C4-2B (cell line): Measurements from ENCODE around the gene BTBD2.

Source experiments
- CTCF ChIP-seq: fragments of 450-650 bp; conservative IDR thresholded peaks from 2 replicates; pipeline ENCODE4 v1.5.1; 2017; ENCODE audit warnings: mild to moderate bottlenecking
- ZFX ChIP-seq: fragments of 450-650 bp; IDR thresholded peaks from 2 replicates; pipeline ENCODE4 v1.6.1; 2017

GRCh38 chr19:1992759-1993260 is 22.7 kb downstream of the BTBD2 start:
- no peak for TF ChIP-seq CTCF
- no peak for TF ChIP-seq ZFX
